Caco-2 (cell line): ENCODE results near the gene SKAP1. TPM values are rescaled to one million over a fixed set of nuclear protein-coding genes. Genes with fewer than 3 reads are reported as not detected.

ENCODE experiments used
- BruUV-seq: library from RNA; stranded (reverse); fragments of 400-500 nt; replicated peaks from 2 replicates; lab custom pipeline; 2021; lab: Mats Ljungman, UMichigan
- CTCF ChIA-PET: fragments of 300-600 bp; sonication (Branson Sonifier 250); formaldehyde crosslinking; loops from one replicate; lab custom pipeline; 2022; ENCODE audit warnings: antibody characterized with exemption; lab: Charles Lee
- POLR2A ChIA-PET: fragments of 300-600 bp; sonication (Branson Sonifier 250); formaldehyde crosslinking; loops from one replicate; lab custom pipeline; 2022; ENCODE audit warnings: antibody characterized with exemption; lab: Charles Lee
- DNase-seq, 2 experiments: peaks; one replicate each; pipeline versions ENCODE4 v3.0.0 to v3.0.0-alpha.2; 2020 to 2022
- H3K27me3 ChIP-seq: replicated peaks from 2 replicates; pipeline ENCODE4 v1.6.0; 2011; ENCODE audit warnings: low read length; ENCODE audit not compliant: control insufficient read depth, insufficient read depth
- H3K36me3 ChIP-seq: 2 replicates; pipeline ENCODE4 v1.5.1; 2011; ENCODE audit warnings: low read length; ENCODE audit not compliant: control insufficient read depth, insufficient read depth
- H3K4me1 ChIP-seq: fragments of 250-450 bp; sonication (Bioruptor Pico); 2 replicates; pipeline ENCODE4 v1.5.1; 2020; ENCODE audit warnings: mild to moderate bottlenecking
- H3K4me3 ChIP-seq: 2 replicates; pipeline ENCODE4 v1.5.1; 2011; ENCODE audit warnings: low read depth, mild to moderate bottlenecking, control low read depth, low read length
- H3K9me3 ChIP-seq: fragments of 250-450 bp; sonication (Bioruptor Pico); 2 replicates; pipeline ENCODE4 v1.5.1; 2020; ENCODE audit warnings: mild to moderate bottlenecking, moderate library complexity
- H3K27ac Mint-ChIP-seq: one replicate; pipeline ENCODE4 v1.8.0; 2022; ENCODE audit warnings: mixed read lengths; ENCODE audit not compliant: unreplicated experiment
- H3K27me3 Mint-ChIP-seq: one replicate; pipeline ENCODE4 v1.8.0; 2022; ENCODE audit warnings: mixed read lengths; ENCODE audit not compliant: insufficient read depth, unreplicated experiment
- H3K36me3 Mint-ChIP-seq: one replicate; pipeline ENCODE4 v1.8.0; 2022; ENCODE audit warnings: mild to moderate bottlenecking, mixed read lengths; ENCODE audit not compliant: insufficient read depth, unreplicated experiment
- H3K4me1 Mint-ChIP-seq: one replicate; pipeline ENCODE4 v1.8.0; 2022; ENCODE audit warnings: low read depth, mixed read lengths; ENCODE audit not compliant: unreplicated experiment
- H3K4me3 Mint-ChIP-seq: one replicate; pipeline ENCODE4 v1.8.0; 2022; ENCODE audit warnings: mild to moderate bottlenecking, moderate library complexity, mixed read lengths; ENCODE audit not compliant: unreplicated experiment
- H3K9me3 Mint-ChIP-seq: one replicate; pipeline ENCODE4 v1.8.0; 2022; ENCODE audit warnings: mixed read lengths; ENCODE audit not compliant: unreplicated experiment
- intact Hi-C: fragments of 100-400 bp; cut with micrococcal nuclease; formaldehyde crosslinking; loops from one replicate; pipeline ENCODE4 v1.10.0; 2022; ENCODE audit not compliant: unreplicated experiment
- total RNA-seq: library from RNA; stranded (reverse); gene quantifications from 2 replicates; pipeline ENCODE4 v1.2.3, GENCODE V29; 2022
- TF ChIP-seq, protein P1 (sequence below), 2 experiments: fragments of 200-600 bp in 1 of 2; IDR thresholded peaks; 1 replicate in 1 of 2; 2 replicates in 1 of 2; pipeline versions ENCODE4 v1.5.1 to v1.8.0; 2011 to 2022; ENCODE audit warnings: antibody characterized with exemption in 1 of 2, control low read depth in 1 of 2, inconsistent platforms in 1 of 2, low read depth in 1 of 2, low read length in 1 of 2, mild to moderate bottlenecking in 1 of 2, moderate library complexity in 1 of 2; ENCODE audit not compliant: insufficient read depth in 1 of 2, severe bottlenecking in 1 of 2, unreplicated experiment in 1 of 2

Gene SKAP1
- total RNA-seq, 1 experiment from 2014 or later: 0.70 TPM

GRCh38 chr17:48102798-48103715 lies 327.0 kb downstream of the SKAP1 start:
- H3K36me3 Mint-ChIP-seq: peaks cover 25% of the 10 kb centered on the region
- H3K4me1 Mint-ChIP-seq: peaks cover 7% of the 10 kb centered on the region
- TF ChIP-seq, protein P1, sequence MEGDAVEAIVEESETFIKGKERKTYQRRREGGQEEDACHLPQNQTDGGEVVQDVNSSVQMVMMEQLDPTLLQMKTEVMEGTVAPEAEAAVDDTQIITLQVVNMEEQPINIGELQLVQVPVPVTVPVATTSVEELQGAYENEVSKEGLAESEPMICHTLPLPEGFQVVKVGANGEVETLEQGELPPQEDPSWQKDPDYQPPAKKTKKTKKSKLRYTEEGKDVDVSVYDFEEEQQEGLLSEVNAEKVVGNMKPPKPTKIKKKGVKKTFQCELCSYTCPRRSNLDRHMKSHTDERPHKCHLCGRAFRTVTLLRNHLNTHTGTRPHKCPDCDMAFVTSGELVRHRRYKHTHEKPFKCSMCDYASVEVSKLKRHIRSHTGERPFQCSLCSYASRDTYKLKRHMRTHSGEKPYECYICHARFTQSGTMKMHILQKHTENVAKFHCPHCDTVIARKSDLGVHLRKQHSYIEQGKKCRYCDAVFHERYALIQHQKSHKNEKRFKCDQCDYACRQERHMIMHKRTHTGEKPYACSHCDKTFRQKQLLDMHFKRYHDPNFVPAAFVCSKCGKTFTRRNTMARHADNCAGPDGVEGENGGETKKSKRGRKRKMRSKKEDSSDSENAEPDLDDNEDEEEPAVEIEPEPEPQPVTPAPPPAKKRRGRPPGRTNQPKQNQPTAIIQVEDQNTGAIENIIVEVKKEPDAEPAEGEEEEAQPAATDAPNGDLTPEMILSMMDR (IDR thresholded peaks at IDR 0.05; ENCODE audit: insufficient read depth in 1 of 2, low read depth in 1 of 2, low read length in 1 of 2, severe bottlenecking in 1 of 2, unreplicated experiment in 1 of 2): no peak
- intact Hi-C loops: loop anchor here (10.0 kb wide), 1 partner anchor 268 kb away; the partner anchor contains the start of genes LRRC46 and MRPL10
- H3K27ac Mint-ChIP-seq: peak overlapping the region; percentile 79
- CTCF ChIA-PET: interaction anchor here (0.7 to 1.1 kb wide), 3 partner anchors 26 to 132 kb away, joined by 3 to 4 read pairs (median 3); no protein-coding TSS in a partner anchor
- POLR2A ChIA-PET: interaction anchor here (0.7 kb wide), 1 partner anchor 88 kb away, joined by 3 read pairs; no protein-coding TSS in a partner anchor
- BruUV-seq: no TSS peak
- H3K27me3 Mint-ChIP-seq: no peaks in the 10 kb centered on the region
- Histone ChIP-seq H3K36me3 (no peaks in the 10 kb centered on the region), H3K4me3 (no peak overlapping the region), H3K27me3 (no peaks in the 10 kb centered on the region), H3K9me3 (no peaks in the 10 kb centered on the region), H3K4me1 (peaks cover 8% of the 10 kb centered on the region)
- peak overlapping the region; percentile 93 for H3K4me3 Mint-ChIP-seq
- no peaks in the 10 kb centered on the region for H3K9me3 Mint-ChIP-seq
- peak in 1 of 2 experiments; percentile 60 for DNase-seq

- TF ChIP-seq, protein P1 (IDR thresholded peaks at IDR 0.05; ENCODE audit: insufficient read depth in 1 of 2, low read depth in 1 of 2, low read length in 1 of 2, severe bottlenecking in 1 of 2, unreplicated experiment in 1 of 2): no peak
- intact Hi-C loops: loop anchor here (10.0 kb wide), 1 partner anchor 267 kb away; the partner anchor contains the start of genes LRRC46 and MRPL10
- Mint-ChIP-seq H3K27me3 (no peaks in the 10 kb centered on the region), H3K9me3 (no peaks in the 10 kb centered on the region), H3K4me1 (peaks cover 7% of the 10 kb centered on the region), H3K36me3 (peaks cover 17% of the 10 kb centered on the region), H3K4me3 (peak overlapping the region; percentile 93), H3K27ac (peak overlapping the region; percentile 79)
- Histone ChIP-seq H3K4me1 (peaks cover 8% of the 10 kb centered on the region), H3K27me3 (no peaks in the 10 kb centered on the region), H3K4me3 (peak overlapping the region; percentile 83), H3K36me3 (no peaks in the 10 kb centered on the region), H3K9me3 (no peaks in the 10 kb centered on the region)
- BruUV-seq: no TSS peak
- POLR2A ChIA-PET: interaction anchor here (3.2 kb wide), 1 partner anchor 54 kb away, joined by 42 read pairs; the partner anchor contains the start of gene NFE2L1
- no peak for DNase-seq
- CTCF ChIA-PET: interaction anchor here (1.1 to 2.3 kb wide), 2 partner anchors 25 to 77 kb away, joined by 4 to 17 read pairs; no protein-coding TSS in a partner anchor
These were observed 327.8 kb downstream of the SKAP1 start for GRCh38 chr17:48102043-48102750.
